Islet of Langerhans (tissue), 1 donor: ENCODE data around the gene RASAL2.

Source experiments
- FAIRE-seq: peaks from one replicate; lab custom pipeline; 2011; peaks lifted over from hg19 to GRCh38; lab: Jason Lieb, UNC

Gene RASAL2

DNA sequence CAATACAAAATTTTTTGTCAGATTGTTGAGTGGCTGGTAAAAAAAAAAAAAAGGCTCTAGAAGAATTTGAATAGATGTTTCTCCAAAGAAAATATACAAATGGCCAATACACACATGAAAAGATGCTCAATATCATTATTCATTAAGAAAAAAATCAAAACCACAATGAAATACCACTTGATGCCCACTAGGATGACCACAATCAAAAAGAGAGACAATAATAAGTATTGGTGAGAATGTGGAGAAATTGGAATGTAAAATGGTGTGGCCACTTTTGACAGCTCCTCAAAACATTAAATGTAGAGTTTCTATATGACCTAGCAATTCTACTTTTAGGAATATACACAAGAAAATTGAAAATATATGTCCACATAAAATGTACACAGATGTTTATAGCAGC is 302.9 kb downstream of the RASAL2 start:
- no peak for FAIRE-seq

DNA sequence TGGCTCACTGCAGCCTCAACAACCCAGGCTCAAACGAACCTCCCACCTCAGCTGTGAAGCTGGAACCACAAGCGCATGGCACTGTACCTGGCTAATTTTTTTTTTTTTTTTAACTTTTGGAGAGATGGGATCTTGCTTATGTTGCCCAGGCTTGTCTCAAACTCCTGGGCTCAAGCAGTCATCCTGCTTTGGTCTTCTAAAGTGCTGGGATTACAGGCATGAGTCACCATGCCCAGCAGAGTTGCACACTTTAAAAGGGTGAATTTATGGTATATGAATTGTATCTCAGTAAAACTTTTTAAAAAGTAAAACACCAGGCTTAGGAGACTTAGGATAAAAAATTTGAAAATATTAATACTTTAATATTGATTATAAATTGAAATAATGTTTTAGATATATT is 303.8 kb downstream of the RASAL2 start:
- FAIRE-seq: no peak

DNA sequence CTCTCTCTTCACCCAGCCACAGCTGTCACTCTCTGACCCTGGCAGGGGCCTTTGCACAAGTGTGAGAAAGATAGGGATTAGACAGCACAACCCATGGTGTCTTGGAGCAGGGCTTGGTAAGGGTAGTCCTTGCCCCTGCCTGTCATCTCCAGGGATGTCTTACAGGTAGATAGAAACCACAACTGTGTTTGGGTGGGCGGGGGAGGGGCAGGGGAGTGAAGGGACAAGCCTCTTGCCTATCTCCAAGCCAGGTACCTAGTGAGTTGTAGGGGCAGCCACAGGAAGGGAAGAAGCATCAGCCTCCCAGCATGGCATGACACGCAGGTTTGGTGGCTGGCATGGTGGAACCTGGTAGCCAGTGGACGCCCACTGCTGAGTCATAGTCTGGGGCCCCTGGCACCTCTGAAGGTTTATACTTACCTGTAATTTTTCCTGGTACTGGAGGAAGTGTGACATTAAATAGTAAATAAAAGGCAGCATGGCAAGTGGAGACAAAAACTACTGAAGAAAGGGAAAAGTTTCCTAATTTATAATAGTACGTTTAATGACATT is 305.3 kb downstream of the RASAL2 start:
- FAIRE-seq: no peak

DNA sequence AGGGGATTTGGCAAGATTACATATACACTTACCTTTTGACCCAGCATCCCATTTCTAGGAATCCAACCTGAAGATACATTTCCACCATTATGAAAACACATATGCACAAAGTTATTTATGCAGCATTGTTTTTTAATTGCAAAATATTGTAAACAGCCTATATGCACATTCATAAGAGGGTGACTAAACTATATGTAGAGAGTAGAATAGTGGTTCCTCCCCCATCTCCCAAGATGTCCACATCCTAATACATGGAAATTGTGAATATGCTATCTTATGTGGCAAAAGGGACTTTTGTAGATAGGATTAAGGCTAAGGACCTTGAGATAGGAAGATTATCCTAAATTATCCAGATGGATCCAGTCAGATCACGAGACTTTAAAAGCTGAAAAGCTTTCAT is 311.2 kb downstream of the RASAL2 start:
- no peak for FAIRE-seq

DNA sequence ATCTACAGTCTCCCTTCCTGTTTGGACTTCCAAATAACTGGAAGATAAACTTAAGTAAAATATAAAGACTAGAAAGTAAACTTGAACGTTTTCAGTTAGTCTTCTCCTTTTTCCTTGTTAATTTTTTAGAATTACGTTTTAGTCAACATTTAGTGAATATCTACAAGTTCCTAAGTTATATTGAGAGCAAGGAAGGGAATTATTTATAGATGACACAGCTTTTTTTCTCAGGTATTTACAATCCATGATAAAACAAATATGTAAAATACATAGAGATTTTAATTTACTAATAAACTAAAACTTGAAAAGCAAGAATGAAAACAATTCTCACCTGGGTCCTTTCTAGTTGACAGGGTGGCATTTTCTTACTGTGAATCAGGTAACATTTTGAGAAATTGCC is 313.3 kb downstream of the RASAL2 start:
- FAIRE-seq: peak; percentile 66

DNA sequence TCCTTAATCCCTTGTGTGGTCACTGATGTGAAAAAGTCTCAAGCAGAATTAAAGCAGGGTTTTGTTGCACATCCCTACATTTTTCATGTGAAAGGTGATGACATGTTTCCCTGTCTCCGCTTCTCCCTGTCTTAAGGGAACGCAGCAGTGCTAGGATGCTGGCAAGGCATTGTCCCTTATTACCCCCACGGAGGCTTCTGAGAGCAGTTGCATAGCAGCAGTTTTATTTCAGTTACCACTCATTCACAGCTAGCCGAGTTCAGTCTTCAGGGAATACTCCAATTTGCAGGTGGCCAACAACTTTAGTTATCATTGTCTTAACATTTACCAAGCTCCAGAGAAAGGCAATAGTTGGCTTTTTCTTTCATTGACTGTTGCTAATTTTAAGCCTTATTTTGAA is 313.8 kb downstream of the RASAL2 start:
- no peak for FAIRE-seq

DNA sequence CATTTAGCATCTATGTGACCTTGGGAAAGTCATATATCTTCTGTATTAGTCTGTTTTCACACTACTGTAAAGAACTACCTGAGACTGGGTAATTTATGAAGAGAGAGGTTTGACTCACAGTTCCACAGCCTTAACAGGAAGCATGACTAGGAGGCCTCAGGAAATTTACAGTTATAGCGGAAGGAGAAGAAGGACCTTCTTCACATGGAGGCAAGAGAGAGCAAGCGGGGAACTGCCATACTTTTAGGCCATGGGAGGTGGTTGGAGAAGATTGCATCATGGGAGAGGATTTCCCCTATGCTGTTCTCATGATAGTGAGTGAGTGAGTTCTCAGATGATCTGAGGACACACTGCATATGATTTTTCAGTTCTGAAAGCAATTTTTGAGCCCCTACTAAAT is 315.0 kb downstream of the RASAL2 start:
- FAIRE-seq: no peak

DNA sequence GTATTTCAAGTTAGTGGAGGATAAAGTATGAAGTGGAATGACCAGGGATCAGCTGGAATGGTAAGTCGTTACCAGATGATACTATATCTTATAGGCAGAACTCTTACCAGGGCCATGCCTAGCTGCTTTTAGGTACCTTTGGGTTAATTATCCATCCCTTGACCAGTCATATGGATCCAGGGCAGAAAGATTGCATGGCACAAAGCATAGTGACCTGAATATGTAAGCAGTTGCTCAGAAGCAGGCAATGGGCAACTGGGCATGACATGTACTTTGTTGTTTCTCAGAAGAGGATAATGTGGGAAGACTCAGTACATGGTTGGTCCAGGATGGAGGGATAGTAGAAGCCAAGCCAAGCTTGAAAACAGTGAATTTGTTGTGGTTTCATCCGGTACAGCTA is 315.6 kb downstream of the RASAL2 start:
- no peak for FAIRE-seq

DNA sequence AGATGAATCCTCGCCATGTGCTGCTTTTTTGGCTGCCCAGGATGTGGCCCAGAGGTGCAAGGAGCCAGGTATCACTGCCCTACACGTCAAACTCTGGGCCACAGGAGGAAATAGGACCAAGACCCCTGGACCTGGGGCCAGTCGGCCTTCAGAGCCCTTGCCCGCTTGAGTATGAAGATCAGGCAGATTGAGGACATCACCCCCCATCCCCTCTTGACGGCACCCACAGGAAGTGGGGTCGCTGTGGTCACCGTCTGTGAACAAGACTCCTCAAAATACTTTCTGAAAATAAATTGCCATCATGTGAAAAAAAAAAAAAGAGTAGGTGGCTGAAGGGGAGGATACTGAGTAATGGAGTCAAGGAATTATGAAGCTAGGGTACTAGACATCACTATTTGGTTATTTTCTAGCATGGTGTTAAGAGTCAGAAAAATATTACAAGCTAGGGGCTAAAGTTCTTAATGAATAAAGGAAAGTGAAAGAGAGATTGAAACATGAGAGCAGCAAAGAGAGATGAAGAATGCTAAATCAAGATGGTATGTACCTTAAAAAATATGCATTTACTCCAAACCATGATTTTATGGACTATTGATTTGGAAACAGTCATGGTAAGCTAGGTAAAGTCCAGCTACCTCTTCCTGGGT is 318.0 kb downstream of the RASAL2 start:
- no peak for FAIRE-seq

DNA sequence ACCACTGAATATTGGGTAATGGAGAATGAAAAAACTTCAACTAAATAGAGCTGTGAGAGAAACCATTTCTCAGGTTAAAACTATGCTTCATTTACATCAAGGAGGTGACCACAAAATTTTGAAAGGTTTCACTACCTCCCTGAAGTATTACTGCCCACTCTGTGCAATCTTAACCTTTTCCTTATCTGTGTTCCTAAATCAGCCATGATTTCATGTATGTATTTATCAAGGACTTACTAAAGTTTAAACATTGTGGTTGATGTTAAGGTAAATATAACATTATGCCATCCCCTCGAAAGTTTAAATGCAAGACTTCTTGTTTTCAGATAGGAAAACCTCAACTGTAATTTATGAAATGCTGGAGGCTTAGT is 318.5 kb downstream of the RASAL2 start:
- FAIRE-seq: no peak

DNA sequence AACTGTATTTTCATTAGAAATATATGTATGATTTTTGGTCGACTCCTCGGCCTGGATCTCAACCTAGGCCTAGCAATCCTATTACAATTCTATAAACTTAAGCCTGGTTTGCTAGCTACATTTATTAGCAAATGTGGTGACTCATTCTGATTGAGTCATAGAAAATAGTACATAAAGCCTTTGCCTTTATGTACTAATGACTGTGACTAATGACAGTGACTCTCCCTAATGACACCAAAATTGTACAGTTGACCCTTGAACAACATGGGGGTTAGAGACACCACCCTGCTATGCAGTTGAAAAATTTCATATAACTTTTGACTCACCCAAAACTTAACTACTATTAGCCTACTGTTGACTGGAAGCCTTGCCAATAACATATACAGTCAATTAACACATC is 324.0 kb downstream of the RASAL2 start:
- peak; percentile 60 for FAIRE-seq

DNA sequence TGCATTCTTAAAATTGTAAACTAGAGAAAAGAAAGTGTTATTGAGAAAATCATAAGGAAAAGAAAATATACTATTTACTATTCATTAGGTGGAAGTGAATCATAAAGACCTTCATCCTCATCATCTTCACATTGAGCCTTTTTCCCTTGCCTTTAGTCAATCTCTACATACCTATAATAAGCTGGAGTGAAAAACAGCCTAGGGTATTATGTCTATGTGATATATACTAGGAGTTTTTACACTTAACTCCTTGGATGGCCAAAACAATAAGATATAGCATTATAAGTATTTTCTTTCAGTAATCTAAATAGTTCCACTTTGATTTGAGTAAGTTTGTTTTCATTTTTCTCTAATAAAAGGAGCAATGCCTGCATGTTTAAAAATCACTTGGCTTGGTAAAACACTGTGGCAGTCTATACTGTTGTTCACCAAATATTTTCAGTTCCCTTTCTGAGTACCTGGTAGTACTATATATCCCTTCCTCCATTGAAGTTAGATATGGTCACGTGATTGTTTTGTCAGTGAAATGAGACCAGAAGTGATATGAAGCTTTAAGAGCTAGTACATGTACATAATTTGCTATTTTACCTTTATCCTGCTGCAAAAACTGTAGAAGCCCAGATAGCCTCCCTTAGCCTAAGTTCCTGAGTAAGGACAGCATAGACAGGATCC is 324.5 kb downstream of the RASAL2 start:
- no peak for FAIRE-seq

DNA sequence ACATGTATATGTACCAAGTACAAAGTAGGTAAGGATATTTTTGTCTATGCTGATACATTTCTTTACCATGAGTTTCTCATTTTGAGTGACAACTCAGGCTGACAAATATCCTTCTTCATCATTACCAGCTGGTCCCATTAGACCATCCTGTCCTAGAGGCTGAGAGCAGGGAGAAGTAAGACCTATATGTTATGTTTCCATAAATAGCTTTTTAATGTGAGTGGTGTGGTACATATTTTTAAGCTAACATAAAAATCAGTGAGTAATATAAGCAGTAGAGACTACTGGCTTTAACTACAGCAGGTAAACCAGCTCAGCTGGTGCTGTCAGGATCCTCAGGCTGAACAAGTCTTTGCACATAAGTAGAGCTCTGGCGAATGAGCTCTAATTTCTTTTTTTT is 340.5 kb downstream of the RASAL2 start:
- FAIRE-seq: no peak

DNA sequence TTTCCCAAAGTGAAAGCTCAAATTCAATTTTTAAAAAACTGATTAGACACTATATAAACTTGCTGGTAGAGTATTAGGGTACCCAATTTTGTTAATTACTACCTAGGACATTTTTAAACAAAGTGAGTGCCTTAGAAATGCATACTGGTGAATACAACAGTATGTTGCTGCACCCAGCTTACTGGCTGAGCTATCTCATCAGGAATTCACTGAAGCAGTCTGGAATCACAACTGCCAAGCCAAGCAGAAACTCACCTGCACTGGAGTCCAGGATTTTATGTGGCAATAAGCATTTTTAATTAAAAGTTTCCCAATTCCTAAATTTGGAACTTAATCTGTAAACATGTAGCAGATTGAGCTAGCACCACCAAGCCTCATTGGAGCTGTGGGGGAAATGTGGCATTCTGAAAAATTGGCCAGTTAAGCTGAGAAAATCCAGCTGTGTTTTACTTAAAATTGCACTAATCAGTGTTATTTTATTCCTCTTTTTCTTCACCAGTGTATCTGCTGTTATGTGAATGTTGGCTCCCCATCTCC is 341.1 kb downstream of the RASAL2 start:
- FAIRE-seq: no peak

DNA sequence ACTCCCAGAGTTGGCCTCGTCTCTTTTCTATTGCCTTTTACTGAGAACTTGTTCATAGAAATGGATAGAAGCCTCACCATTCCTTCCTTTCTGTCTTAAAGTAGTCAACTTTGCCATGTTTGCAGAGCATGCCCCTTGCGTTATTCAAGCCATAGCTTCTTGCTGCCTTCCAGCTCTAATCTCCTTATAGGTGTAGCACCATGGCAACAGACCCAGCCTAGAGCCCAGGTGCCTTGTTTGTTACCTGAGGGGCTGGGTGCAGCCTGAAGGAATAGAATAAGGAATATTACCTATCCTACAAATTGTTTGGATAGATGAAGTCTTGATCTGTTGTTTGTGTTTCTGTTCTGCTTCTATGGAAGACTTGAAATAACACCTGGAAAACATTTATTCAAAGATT is 343.0 kb downstream of the RASAL2 start:
- FAIRE-seq: no peak

DNA sequence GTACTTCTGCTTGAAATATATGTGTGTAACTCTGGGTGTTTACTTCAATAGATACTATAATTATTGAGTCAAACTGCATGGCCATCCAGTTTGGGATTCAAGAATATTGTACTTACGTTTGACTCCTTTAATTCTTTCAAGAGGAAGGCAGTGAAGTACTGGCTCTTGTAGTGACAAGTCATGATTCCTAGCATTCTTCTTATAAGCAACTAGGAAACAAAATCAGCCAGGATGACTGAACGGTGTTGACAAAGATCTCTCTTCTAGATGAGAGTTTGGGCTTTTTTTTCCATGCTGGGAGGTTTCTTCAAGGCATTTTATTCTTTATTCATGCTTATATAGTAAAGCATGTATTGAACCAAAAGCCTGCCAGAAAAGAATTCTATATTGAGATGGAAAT is 344.5 kb downstream of the RASAL2 start:
- no peak for FAIRE-seq

DNA sequence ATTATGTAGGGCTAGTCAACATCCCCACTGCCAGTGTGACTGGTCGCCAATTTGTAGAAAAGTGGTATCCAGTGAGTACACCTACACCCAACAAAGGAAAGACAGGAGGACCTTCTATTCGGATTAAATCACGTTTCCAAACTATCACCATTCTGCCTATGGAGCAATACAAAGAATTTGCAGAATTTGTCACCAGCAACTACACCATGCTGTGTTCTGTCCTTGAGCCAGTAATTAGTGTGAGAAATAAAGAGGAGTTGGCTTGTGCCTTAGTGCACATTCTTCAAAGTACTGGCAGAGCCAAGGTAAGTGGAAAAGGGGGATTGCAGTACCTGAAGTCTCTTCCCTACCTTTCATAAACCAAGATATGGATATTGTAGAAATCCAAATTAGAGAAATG is 349.0 kb downstream of the RASAL2 start:
- FAIRE-seq: no peak

DNA sequence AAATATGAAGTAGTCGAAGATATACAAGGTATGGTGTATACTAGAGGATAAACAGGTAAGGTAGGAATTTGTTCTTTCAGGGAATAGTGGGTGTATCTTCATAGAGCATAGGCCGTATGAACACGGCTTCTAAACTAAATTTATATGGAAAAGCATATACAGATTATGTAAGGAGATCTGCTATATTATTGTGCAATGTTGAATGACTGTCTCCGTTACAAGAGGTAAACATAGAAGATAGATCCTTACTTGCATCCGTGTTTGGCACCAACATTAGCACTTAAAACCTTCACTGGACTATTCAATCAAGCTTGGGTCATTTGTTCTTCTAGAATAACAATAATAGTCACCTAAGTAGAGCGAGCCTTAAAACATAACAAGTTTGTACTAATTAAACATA is 357.0 kb downstream of the RASAL2 start:
- FAIRE-seq: no peak

DNA sequence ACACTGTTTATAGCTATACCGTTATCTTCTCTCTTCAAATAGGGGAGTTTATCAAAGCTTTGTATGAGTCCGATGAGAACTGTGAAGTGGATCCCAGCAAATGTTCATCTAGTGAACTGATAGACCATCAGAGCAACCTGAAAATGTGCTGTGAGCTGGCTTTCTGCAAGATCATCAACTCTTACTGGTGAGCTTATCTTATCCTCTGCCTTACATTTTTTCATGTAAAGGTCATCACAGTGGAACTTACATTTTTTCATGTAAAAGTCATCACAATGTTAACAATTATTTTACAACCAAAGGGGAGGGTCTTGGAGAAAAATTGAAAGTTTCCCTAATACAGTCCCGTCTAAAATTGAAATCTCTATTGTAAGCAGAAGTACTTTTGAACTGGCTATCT is 357.6 kb downstream of the RASAL2 start:
- FAIRE-seq: no peak

DNA sequence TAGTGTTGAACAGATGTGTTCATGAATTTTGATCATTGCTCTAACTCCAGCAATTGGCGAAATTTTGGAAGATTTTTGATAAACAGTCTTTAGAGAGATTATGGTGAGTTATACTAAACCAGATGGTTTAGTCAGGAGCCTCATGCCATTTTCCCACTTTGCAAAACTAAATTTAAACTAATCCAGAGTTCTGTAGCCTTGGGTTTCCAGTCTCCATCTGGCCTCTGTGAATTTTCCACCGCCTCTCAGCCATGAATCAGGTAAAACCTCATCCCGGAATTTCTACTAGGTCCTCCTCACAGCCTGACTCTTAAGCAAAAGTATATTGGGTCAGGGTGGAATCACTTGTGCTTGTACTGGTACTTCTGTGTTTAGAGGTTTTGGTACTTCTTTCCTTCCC is 358.1 kb downstream of the RASAL2 start:
- FAIRE-seq: no peak

DNA sequence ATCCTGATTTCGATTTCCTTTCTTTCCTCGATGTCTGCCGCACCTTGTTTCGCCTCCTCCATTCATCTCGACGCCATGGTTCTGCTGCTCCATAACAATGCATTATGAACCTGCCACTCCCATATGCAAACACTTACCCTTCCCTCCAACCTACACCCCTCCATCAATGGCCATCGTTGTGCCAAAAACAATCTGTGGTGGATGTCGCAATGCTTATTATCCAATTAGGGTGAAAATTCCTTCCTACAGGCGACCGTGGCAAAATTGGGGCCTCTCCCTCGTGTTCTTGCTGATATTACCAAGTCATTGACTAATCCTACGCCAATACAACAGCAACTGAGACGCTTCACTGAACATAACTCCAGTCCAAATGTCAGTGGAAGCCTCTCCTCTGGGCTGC is 362.6 kb downstream of the RASAL2 start:
- no peak for FAIRE-seq

DNA sequence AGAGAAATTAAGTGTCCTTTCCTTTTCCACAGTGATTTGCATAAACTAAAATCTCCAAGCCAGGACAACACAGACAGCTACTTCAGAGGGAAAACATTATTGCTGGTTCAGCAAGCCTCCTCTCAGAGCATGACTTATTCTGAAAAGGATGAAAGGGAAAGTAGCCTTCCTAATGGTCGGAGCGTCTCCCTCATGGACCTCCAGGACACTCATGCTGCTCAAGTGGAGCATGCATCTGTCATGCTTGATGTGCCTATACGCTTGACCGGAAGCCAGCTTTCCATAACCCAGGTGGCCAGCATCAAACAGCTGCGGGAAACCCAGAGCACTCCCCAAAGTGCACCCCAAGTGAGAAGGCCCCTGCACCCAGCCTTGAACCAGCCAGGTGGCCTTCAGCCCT is 363.7 kb downstream of the RASAL2 start:
- no peak for FAIRE-seq

DNA sequence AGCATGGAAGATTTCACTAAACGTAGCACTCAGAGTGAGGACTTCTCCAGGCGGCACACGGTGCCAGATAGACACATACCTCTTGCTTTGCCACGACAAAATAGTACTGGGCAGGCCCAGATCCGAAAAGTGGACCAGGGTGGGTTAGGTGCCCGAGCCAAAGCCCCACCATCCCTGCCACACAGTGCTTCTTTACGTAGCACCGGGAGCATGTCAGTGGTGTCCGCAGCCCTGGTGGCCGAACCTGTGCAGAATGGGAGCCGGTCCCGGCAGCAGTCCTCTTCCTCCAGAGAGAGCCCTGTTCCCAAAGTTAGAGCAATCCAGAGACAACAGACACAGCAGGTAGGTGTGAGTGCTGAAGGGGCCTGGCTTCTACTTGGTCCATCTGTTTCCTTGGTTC is 364.3 kb downstream of the RASAL2 start:
- no peak for FAIRE-seq

DNA sequence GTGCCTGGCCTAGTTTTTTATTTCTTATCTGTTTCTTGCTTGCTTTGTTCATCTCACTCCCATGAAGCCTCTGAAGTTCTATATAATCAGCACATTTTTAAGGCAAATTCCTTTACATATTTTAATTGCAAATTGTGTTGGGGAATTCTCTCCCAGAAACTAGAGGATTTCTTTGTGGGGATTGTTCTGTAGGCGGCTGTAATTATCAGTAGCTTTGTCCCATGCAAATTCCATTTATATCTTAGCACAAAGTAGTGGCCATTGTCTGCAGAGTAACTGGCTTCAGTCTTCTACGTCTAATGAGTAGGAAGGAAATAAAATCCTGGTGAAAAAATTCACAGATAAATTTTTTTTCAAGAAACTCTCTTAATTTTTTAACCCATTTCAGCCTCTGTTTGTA is 367.2 kb downstream of the RASAL2 start:
- no peak for FAIRE-seq
